Activated naive CD8-positive, alpha-beta T cell (primary cell): ENCODE measurements around the gene ZNF608.

ENCODE experiments used
- H3K27ac Mint-ChIP-seq: one replicate; pipeline ENCODE4 v1.8.0; 2021; ENCODE audit warnings: mixed read lengths
- H3K27me3 Mint-ChIP-seq: one replicate; pipeline ENCODE4 v1.8.0; 2021; ENCODE audit warnings: mixed read lengths
- H3K36me3 Mint-ChIP-seq: one replicate; pipeline ENCODE4 v1.8.0; 2021; ENCODE audit warnings: mixed read lengths
- H3K4me1 Mint-ChIP-seq: one replicate; pipeline ENCODE4 v1.8.0; 2021; ENCODE audit warnings: low read depth, mixed read lengths
- H3K4me3 Mint-ChIP-seq: one replicate; pipeline ENCODE4 v1.8.0; 2021; ENCODE audit warnings: mild to moderate bottlenecking, mixed read lengths
- H3K9me3 Mint-ChIP-seq: one replicate; pipeline ENCODE4 v1.8.0; 2021; ENCODE audit warnings: low read depth, mixed read lengths

Gene ZNF608

DNA sequence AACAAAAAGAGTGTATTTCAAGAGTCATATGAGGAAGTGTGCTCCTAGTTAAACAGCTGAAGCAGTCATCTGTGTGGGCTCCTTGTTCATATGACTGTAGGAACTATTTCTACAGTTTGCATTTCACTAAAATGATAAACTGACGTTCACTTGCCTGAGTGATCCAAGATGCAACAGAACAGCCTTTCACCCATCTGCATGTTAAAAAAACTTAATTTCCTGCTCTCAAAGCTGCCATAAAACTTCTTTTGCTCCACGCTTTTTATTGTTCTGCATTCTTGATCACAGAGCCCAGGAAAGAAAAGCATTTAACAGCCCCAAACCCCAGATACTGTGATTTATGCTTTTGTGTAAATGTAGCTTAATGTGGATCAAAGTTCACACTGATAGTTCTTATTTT lies 43.9 kb downstream of the ZNF608 start:
- H3K27me3 Mint-ChIP-seq, result peaks cover 3% of the 10 kb centered on the region
- H3K27ac Mint-ChIP-seq, result no peak overlapping the region
- no peak overlapping the region for H3K4me3 Mint-ChIP-seq
- no peaks in the 10 kb centered on the region for H3K36me3 Mint-ChIP-seq
- H3K9me3 Mint-ChIP-seq, result no peaks in the 10 kb centered on the region
- H3K4me1 Mint-ChIP-seq, result no peaks in the 10 kb centered on the region

DNA sequence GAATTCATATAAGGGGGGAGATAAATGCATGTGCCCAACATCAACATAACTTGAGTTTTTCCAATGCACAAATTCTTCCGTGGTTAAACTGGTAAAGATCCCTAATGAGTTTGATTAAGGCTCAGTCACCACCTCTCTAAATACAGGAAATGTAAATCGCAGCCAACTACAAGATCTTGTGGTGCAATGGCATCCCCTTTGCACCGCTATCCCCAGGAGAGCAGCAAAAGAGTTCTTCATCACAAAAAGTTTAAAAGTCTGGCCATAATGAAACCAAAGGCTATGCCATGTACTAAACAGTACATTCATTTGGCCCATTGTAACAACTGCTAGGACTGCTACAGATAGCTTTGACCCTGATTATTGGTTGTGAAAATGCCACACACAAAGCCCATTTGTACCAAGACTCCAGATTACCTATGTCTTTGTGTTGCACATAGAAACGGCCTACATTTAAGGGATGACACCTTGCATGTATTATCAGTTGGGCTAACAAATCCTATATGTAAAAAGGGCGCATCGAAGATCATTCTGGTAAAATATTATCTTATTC lies 44.5 kb downstream of the ZNF608 start:
- Mint-ChIP-seq H3K4me3 (no peak overlapping the region), H3K27ac (no peak overlapping the region), H3K27me3 (peaks cover 3% of the 10 kb centered on the region), H3K4me1 (no peaks in the 10 kb centered on the region), H3K9me3 (no peaks in the 10 kb centered on the region), H3K36me3 (no peaks in the 10 kb centered on the region)

DNA sequence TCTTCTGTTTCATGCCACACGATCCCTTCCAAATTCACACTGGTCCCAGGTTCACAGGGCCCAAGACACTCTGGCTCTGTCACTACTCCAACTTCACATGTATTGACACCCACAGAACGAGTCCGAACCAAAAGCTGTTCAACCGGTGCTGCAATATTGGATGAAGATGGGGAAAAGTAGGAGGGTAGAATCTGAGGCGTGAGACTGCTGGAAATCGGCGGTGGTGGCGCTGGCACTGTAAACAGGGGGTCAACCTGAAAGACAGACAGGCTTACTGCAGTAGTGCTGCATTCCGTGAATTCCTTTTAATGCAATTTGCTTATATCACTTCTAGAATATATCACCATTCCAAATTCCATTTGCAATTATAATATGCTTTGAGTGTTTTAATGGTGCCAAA lies 45.4 kb downstream of the ZNF608 start:
- Mint-ChIP-seq H3K4me3 (no peak overlapping the region), H3K9me3 (no peaks in the 10 kb centered on the region), H3K27me3 (no peaks in the 10 kb centered on the region), H3K36me3 (peaks cover 2% of the 10 kb centered on the region), H3K27ac (no peak overlapping the region), H3K4me1 (no peaks in the 10 kb centered on the region)

DNA sequence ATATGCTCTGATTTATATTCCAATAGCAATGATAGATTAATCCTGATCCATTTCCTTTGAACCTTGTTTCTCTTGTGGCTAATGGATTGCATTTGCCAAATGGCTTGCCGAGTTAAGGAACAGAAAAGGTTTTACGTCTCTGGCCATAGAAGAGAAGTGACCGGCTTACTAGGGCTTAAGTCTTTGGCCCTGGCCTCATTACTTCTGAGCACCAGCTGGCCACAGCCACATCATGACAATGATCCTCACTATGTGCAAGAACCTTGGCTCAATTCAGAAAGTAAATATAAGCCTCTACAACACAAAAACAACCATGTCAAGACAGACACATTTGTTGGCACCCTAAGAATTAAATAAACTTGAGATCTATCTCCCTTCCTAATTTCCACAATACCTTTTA lies 46.1 kb downstream of the ZNF608 start:
- Mint-ChIP-seq H3K27ac (no peak overlapping the region), H3K9me3 (no peaks in the 10 kb centered on the region), H3K4me1 (no peaks in the 10 kb centered on the region), H3K36me3 (peaks cover 2% of the 10 kb centered on the region), H3K4me3 (no peak overlapping the region), H3K27me3 (no peaks in the 10 kb centered on the region)

DNA sequence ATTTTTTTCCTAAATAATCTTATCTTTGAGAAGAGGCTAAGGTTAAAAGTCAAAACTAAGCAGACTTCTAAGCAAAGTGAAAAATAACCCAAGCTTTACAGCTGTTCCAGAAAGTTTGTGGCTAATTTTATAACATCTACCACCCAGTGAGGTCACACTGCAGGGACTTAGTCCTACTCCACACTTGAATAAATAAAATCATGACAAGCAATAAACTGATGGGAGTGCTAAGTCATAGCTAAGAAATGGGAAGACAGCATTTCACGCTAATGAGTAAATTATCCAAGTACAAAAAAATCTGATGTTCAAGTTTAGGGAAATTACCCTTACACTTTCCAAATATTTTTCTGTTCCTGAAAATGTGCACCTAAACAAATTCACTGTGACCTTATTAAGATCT lies 47.7 kb downstream of the ZNF608 start:
- H3K27me3 Mint-ChIP-seq, result peaks cover 2% of the 10 kb centered on the region
- no peak overlapping the region for H3K27ac Mint-ChIP-seq
- no peaks in the 10 kb centered on the region for H3K9me3 Mint-ChIP-seq
- no peak overlapping the region for H3K4me3 Mint-ChIP-seq
- peaks cover 2% of the 10 kb centered on the region for H3K36me3 Mint-ChIP-seq
- no peaks in the 10 kb centered on the region for H3K4me1 Mint-ChIP-seq

DNA sequence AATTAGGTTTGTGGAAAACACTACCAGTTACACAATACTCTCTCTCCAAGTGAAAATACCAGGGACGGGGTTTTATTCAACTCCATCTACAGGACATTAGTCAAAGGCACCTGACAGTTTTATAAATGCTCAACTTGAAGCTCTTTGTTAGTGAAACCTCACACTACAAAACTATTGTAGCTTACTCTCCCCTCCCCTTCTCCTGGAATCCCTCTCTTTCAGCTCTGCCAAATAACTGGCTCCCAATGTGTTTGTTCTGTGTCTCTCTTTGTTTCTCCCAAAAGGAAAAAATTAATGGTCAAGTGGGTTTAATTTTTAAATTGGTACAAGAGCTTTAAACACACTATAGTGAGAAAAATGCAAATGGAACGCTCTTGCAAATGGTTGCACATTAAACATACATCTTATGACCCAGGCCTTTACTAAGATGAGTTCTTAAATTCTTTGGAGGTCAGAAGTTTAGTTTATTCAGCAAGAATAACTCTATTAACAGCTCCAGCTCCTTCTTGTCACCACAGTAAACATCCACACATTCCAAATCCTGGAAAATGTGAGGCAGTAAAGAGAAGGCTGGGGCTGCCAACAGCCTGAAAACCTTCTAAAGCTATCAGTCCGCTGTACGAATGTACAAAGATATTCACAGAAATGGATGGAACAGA lies 48.4 kb downstream of the ZNF608 start:
- Mint-ChIP-seq H3K4me1 (no peaks in the 10 kb centered on the region), H3K36me3 (peaks cover 2% of the 10 kb centered on the region), H3K27ac (no peak overlapping the region), H3K27me3 (peaks cover 4% of the 10 kb centered on the region), H3K4me3 (no peak overlapping the region), H3K9me3 (no peaks in the 10 kb centered on the region)

DNA sequence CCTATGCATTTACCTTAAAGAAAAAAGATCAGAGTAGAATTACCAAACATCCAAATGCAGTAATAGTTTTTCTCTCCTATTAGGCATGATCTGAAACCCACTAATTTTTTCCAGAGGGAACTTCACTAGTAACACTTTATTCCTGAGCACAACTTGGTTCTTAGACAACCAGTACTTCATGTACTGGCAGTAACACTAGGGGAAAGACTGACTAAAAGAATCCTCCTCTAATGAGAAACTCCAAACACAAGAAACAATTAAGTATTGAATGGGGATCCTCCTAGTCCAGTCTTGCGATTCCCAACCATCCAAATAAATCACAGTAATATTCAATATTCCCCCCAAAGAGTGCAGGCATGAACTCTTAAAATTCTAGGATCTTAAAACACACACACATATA lies 48.9 kb downstream of the ZNF608 start:
- Mint-ChIP-seq H3K9me3 (no peaks in the 10 kb centered on the region), H3K27me3 (peaks cover 4% of the 10 kb centered on the region), H3K36me3 (peaks cover 2% of the 10 kb centered on the region), H3K27ac (no peak overlapping the region), H3K4me1 (no peaks in the 10 kb centered on the region), H3K4me3 (no peak overlapping the region)

DNA sequence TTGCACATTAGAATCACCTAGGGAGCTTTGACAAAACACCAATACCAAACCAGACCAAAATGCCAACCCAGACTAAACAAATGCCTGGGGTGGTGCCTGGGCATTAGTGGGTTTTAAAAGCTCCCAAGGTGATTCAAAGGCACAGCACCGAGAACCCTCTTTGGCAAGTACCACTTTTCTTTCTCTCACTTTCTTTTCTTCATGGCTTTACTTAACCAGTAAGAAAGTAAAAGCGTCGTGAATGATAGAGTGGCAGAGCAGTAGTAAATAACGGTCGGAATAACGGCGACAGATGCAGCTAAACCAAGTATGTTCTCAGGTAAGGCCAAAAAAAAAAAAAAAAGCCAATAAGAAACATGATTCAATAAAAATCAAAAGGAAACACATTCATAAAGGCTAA lies 49.5 kb downstream of the ZNF608 start:
- Mint-ChIP-seq H3K27ac (no peak overlapping the region), H3K36me3 (peaks cover 2% of the 10 kb centered on the region), H3K4me3 (no peak overlapping the region)

More for the DNA sequence above, 49.5 kb downstream of the ZNF608 start:
- no peaks in the 10 kb centered on the region for H3K4me1 Mint-ChIP-seq
- H3K9me3 Mint-ChIP-seq, result no peaks in the 10 kb centered on the region
- peaks cover 4% of the 10 kb centered on the region for H3K27me3 Mint-ChIP-seq
